Ishikawa (cell line): ENCODE results near the gene DERA.

Experiments
- CEBPB ChIP-seq: IDR thresholded peaks from 2 replicates; pipeline ENCODE4 v1.6.1; 2012
- EP300 ChIP-seq: IDR thresholded peaks from 2 replicates; pipeline ENCODE4 v1.6.1; 2012; ENCODE audit warnings: borderline replicate concordance
- FOXM1 ChIP-seq: IDR thresholded peaks from 2 replicates; pipeline ENCODE4 v1.6.1; 2012; ENCODE audit warnings: low read depth, borderline replicate concordance
- RAD21 ChIP-seq: IDR thresholded peaks from 2 replicates; pipeline ENCODE4 v1.6.1; 2012; ENCODE audit warnings: low read depth
- REST ChIP-seq: IDR thresholded peaks from 2 replicates; pipeline ENCODE4 v1.6.1; 2012; ENCODE audit warnings: low read depth, mild to moderate bottlenecking
- TAF1 ChIP-seq: IDR thresholded peaks from 2 replicates; pipeline ENCODE4 v1.6.1; 2012; ENCODE audit warnings: low read depth, mild to moderate bottlenecking
- TEAD4 ChIP-seq: IDR thresholded peaks from 2 replicates; pipeline ENCODE4 v1.6.1; 2012
- YY1 ChIP-seq: IDR thresholded peaks from 2 replicates; pipeline ENCODE4 v1.6.1; 2012; ENCODE audit warnings: low read depth
- ZBTB7A ChIP-seq: IDR thresholded peaks from 2 replicates; pipeline ENCODE4 v1.6.1; 2012; ENCODE audit warnings: low read depth
- TF ChIP-seq, protein P1 (sequence below): IDR thresholded peaks from 2 replicates; pipeline ENCODE4 v1.6.1; 2012

- TF ChIP-seq CEBPB = no peak
- no peak for TF ChIP-seq RAD21
- no peak for TF ChIP-seq ZBTB7A
- TF ChIP-seq YY1 = no peak
- TF ChIP-seq, protein P1, sequence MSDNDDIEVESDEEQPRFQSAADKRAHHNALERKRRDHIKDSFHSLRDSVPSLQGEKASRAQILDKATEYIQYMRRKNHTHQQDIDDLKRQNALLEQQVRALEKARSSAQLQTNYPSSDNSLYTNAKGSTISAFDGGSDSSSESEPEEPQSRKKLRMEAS = no peak
- no peak for TF ChIP-seq TAF1
- no peak for TF ChIP-seq FOXM1
- no peak for TF ChIP-seq TEAD4
- TF ChIP-seq REST = no peak
- TF ChIP-seq EP300 = no peak
Observed at GRCh38 chr12:15910468-15910863, 666 bp upstream of the DERA start.
